GM12874 (cell line): Measurements from ENCODE around the gene CCL23.

ENCODE experiments used
- TF ChIP-seq, protein P1 (sequence below): IDR thresholded peaks from 2 replicates; pipeline ENCODE4 v1.5.1; 2011; ENCODE audit warnings: low read depth, mild to moderate bottlenecking, control low read depth, low read length, moderate library complexity; ENCODE audit not compliant: insufficient read depth

The CCL23 gene

GRCh38 chr17:35963663-35964062, 54.1 kb downstream of the CCL23 start:
- TF ChIP-seq, protein P1, sequence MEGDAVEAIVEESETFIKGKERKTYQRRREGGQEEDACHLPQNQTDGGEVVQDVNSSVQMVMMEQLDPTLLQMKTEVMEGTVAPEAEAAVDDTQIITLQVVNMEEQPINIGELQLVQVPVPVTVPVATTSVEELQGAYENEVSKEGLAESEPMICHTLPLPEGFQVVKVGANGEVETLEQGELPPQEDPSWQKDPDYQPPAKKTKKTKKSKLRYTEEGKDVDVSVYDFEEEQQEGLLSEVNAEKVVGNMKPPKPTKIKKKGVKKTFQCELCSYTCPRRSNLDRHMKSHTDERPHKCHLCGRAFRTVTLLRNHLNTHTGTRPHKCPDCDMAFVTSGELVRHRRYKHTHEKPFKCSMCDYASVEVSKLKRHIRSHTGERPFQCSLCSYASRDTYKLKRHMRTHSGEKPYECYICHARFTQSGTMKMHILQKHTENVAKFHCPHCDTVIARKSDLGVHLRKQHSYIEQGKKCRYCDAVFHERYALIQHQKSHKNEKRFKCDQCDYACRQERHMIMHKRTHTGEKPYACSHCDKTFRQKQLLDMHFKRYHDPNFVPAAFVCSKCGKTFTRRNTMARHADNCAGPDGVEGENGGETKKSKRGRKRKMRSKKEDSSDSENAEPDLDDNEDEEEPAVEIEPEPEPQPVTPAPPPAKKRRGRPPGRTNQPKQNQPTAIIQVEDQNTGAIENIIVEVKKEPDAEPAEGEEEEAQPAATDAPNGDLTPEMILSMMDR: no peak
